Peyer's patch (tissue), 4 donors: Measurements from ENCODE around the gene SNX32.

ENCODE experiments used
- CTCF ChIP-seq, 6 experiments: fragments of 450-650 bp in 4 of 6; fragments of 200-600 bp in 2 of 6; sonication (generic) in 1 of 6; IDR thresholded peaks; one replicate each; pipeline ENCODE4 v1.5.1; 2017 to 2019; ENCODE audit warnings: antibody characterized with exemption in 6 of 6, mild to moderate bottlenecking in 3 of 6, moderate library complexity in 1 of 6
- POLR2A ChIP-seq, 2 donors: fragments of 450-650 bp; IDR thresholded peaks; one replicate each; pipeline ENCODE4 v1.5.1; 2017; ENCODE audit warnings: antibody characterized with exemption in 2 of 2, mild to moderate bottlenecking in 2 of 2, moderate library complexity in 2 of 2

GRCh38 chr11:65801153-65801987, 32.4 kb upstream of the SNX32 start:
- no peak for TF ChIP-seq CTCF (IDR thresholded peaks at IDR 0.05)
- no peak for TF ChIP-seq POLR2A (IDR thresholded peaks at IDR 0.05)
